Measurements from ENCODE around the gene YEATS4. TPM values are rescaled to one million over a fixed set of nuclear protein-coding genes. Genes with fewer than 3 reads are reported as not detected.
A peak's percentile ranks its signal among the peaks of the same experiment; 100 is the strongest.

YEATS4 gene
- total and polyA plus RNA-seq, 4 donors: 9.9 to 23.8 (median 15.5) TPM

- Histone ChIP-seq H3K27me3 (ENCODE audit: control insufficient read depth in 4 of 4, insufficient read depth in 4 of 4, low read length in 3 of 4) (no peaks in the 10 kb centered on the region), H3K9me3 (ENCODE audit: control insufficient read depth in 4 of 4, low read length in 3 of 4) (no peaks in the 10 kb centered on the region), H3K4me1 (ENCODE audit: control insufficient read depth in 4 of 4, insufficient read depth in 4 of 4, low read length in 3 of 4) (no peaks in the 10 kb centered on the region), H3K4me3 (ENCODE audit: low read depth in 1 of 3, low read length in 3 of 3) (no peak overlapping the region), H3K27ac (ENCODE audit: low read depth in 1 of 2, low read length in 2 of 2) (no peak overlapping the region), H3K9ac (ENCODE audit: low read depth in 1 of 2, low read length in 2 of 2) (no peak overlapping the region), H3K36me3 (ENCODE audit: control insufficient read depth in 4 of 4, insufficient read depth in 3 of 4, low read depth in 1 of 4, low read length in 3 of 4) (no peaks in the 10 kb centered on the region)
- DNase-seq (ENCODE audit: low spot score): no peak
- 93% methylated on average over 9 of the region's 9 CpGs for WGBS
- no peak for TF ChIP-seq RXRA (IDR thresholded peaks at IDR 0.05)
Measured at GRCh38 chr12:69410571-69410970, 51.0 kb downstream of the YEATS4 start.

GRCh38 chr12:69412655-69413054 lies 53.1 kb downstream of the YEATS4 start:
- no peaks in the 10 kb centered on the region for H3K36me3 ChIP-seq (ENCODE audit: control insufficient read depth in 4 of 4, insufficient read depth in 3 of 4, low read depth in 1 of 4, low read length in 3 of 4)
- H3K9me3 ChIP-seq (ENCODE audit: control insufficient read depth in 4 of 4, low read length in 3 of 4): no peaks in the 10 kb centered on the region
- no peak overlapping the region for H3K9ac ChIP-seq (ENCODE audit: low read depth in 1 of 2, low read length in 2 of 2)
- no peak for TF ChIP-seq REST (IDR thresholded peaks at IDR 0.05)
- TF ChIP-seq RAD21 (IDR thresholded peaks at IDR 0.05): no peak
- no peak for DNase-seq (ENCODE audit: low spot score)
- WGBS: 90% methylated on average over 3 of the region's 3 CpGs
- H3K27ac ChIP-seq (ENCODE audit: low read depth in 1 of 2, low read length in 2 of 2): no peak overlapping the region
- H3K4me1 ChIP-seq (ENCODE audit: control insufficient read depth in 4 of 4, insufficient read depth in 4 of 4, low read length in 3 of 4): peaks cover 2 to 17% (median 14%) of the 10 kb centered on the region in 4 donors
- no peaks in the 10 kb centered on the region for H3K27me3 ChIP-seq (ENCODE audit: control insufficient read depth in 4 of 4, insufficient read depth in 4 of 4, low read length in 3 of 4)
- H3K4me3 ChIP-seq (ENCODE audit: low read depth in 1 of 3, low read length in 3 of 3): no peak overlapping the region

GRCh38 chr12:69415471-69416275 lies 56.1 kb downstream of the YEATS4 start:
- Histone ChIP-seq H3K36me3 (ENCODE audit: control insufficient read depth in 4 of 4, insufficient read depth in 3 of 4, low read depth in 1 of 4, low read length in 3 of 4) (no peaks in the 10 kb centered on the region), H3K4me3 (ENCODE audit: low read depth in 1 of 3, low read length in 3 of 3) (no peak overlapping the region), H3K27ac (ENCODE audit: low read depth in 1 of 2, low read length in 2 of 2) (no peak overlapping the region), H3K4me1 (ENCODE audit: control insufficient read depth in 4 of 4, insufficient read depth in 4 of 4, low read length in 3 of 4) (peaks cover 2 to 21% (median 18%) of the 10 kb centered on the region in 4 donors), H3K9ac (ENCODE audit: low read depth in 1 of 2, low read length in 2 of 2) (no peak overlapping the region), H3K9me3 (ENCODE audit: control insufficient read depth in 4 of 4, low read length in 3 of 4) (no peaks in the 10 kb centered on the region), H3K27me3 (ENCODE audit: control insufficient read depth in 4 of 4, insufficient read depth in 4 of 4, low read length in 3 of 4) (no peaks in the 10 kb centered on the region)
- TF ChIP-seq RAD21 (IDR thresholded peaks at IDR 0.05) (peak; percentile 74 to 82), CTCF (IDR thresholded peaks at IDR 0.05; ENCODE audit: low read depth, low read length, missing input control) (peak; percentile 64), TAF1 (conservative IDR thresholded peaks at IDR 0.05) (no peak), ATF3 (IDR thresholded peaks at IDR 0.05) (no peak)
- peak; percentile 37 for DNase-seq (ENCODE audit: low spot score)
- 70% methylated on average over 8 of the region's 8 CpGs for WGBS

All from liver (tissue), 9 donors.